MG63 (cell line): ENCODE measurements around the gene ETHE1. TPM values are rescaled to one million over a fixed set of nuclear protein-coding genes. Genes with fewer than 3 reads are reported as not detected.
"Not testable (repeated sequence)": the region's sequence is repeated elsewhere in the genome, so short reads cannot be mapped to it uniquely, and the experiment has no call there.

ENCODE experiments used
- DNase-seq: peaks from one replicate; pipeline ENCODE4 v3.0.0-alpha.2; 2020
- H3K27me3 ChIP-seq: fragments of 250-450 bp; sonication (Bioruptor Pico); 2 replicates; pipeline ENCODE4 v1.5.1; 2020; ENCODE audit warnings: mild to moderate bottlenecking, moderate library complexity
- H3K36me3 ChIP-seq: fragments of 250-450 bp; sonication (Bioruptor Pico); 2 replicates; pipeline ENCODE4 v1.5.1; 2020; ENCODE audit warnings: mild to moderate bottlenecking, moderate library complexity
- H3K4me3 ChIP-seq: fragments of 250-450 bp; sonication (Bioruptor Pico); 2 replicates; pipeline ENCODE4 v1.5.1; 2020; ENCODE audit warnings: mild to moderate bottlenecking, moderate library complexity
- H3K9me3 ChIP-seq: fragments of 250-450 bp; sonication (Bioruptor Pico); 2 replicates; pipeline ENCODE4 v1.5.1; 2020; ENCODE audit warnings: mild to moderate bottlenecking, moderate library complexity
- total RNA-seq: library from RNA; depleted of rRNA; stranded (reverse); fragments of >200 nt; shearing (Covaris generic); gene quantifications from 2 replicates; pipeline ENCODE4 v1.2.3, GENCODE V29; 2014; ENCODE audit warnings: low replicate concordance

Gene ETHE1
- total RNA-seq, 1 experiment from 2014 or later: 101 TPM

- no peak for DNase-seq
- H3K4me3 ChIP-seq: no peak overlapping the region
- H3K27me3 ChIP-seq: no peaks in the 10 kb centered on the region
- peaks cover 21% of the 10 kb centered on the region for H3K36me3 ChIP-seq
- no peaks in the 10 kb centered on the region for H3K9me3 ChIP-seq
Measured at GRCh38 chr19:43534305-43534815, 7.4 kb upstream of the ETHE1 start.

DNA sequence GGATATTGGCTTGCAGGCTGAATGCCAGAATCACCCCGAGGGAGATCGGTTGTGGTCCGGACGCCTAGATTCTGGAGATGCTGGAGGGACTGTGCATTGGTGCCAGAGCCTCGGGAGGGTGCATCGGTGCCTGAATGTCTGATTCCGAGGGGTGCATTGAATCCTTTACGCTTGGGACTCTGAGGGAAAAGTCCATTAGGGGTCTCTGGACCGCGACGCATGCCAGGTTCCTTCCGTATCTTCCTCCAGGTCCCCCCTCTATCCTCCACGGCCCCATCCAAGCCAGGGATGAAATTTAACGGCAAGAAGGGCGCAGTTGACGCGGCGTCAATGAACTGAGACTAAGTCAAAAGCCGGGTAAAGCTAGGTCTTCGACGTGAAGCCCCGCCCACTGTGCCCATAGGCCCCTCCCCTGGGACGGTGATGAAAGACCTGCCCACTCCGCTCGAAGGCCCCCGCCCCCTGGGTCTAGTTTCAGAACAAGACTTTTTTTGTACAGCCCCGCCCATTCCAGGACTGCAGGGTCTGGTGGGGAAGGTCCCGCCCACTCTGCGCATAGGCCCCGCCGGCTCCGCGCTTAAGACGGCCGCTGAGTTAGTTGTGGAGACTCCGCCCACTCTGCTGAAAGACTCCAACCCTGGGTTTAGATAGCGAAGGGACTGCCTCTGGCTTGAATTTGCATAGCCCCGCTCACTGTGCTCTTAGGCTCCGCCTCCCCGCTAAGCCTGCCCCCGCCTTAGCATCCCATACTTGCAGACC is 6.7 kb upstream of the ETHE1 start:
- peak; percentile 94 for DNase-seq

GRCh38 chr19:43532962-43533545 is 6.1 kb upstream of the ETHE1 start, which contains the start of gene ZNF575:
ZNF575 (plus strand) TSS chr19:43533188; CDS start chr19:43534423, 1,235 bp downstream.
- DNase-seq: peak; percentile 94
- H3K4me3 ChIP-seq: peak within 1 kb of the TSS; percentile 52
- peaks cover 8% of the 10 kb centered on the region for H3K36me3 ChIP-seq
- no peaks in the 10 kb centered on the region for H3K27me3 ChIP-seq
- H3K9me3 ChIP-seq: no peaks in the 10 kb centered on the region

More for the DNA sequence above, 6.7 kb upstream of the ETHE1 start:
- Histone ChIP-seq H3K9me3 (no peaks in the 10 kb centered on the region), H3K27me3 (no peaks in the 10 kb centered on the region), H3K4me3 (peak overlapping the region; percentile 52), H3K36me3 (peaks cover 14% of the 10 kb centered on the region)

- DNase-seq: no peak
- peaks cover 3% of the 10 kb centered on the region for H3K36me3 ChIP-seq
- H3K27me3 ChIP-seq: no peaks in the 10 kb centered on the region
- H3K4me3 ChIP-seq: peak overlapping the region; percentile 52
- no peaks in the 10 kb centered on the region for H3K9me3 ChIP-seq
Measured at GRCh38 chr19:43532571-43532961, 5.6 kb upstream of the ETHE1 start.

- H3K9me3 ChIP-seq: no peaks in the 10 kb centered on the region
- H3K36me3 ChIP-seq: no peaks in the 10 kb centered on the region; the same call in none of the 2 replicates
- H3K27me3 ChIP-seq: no peaks in the 10 kb centered on the region
- no peak for DNase-seq
- peak overlapping the region; percentile 93; the same call in 1 of the 2 replicates for H3K4me3 ChIP-seq
Measured at GRCh38 chr19:43527860-43528622, 1.0 kb upstream of the ETHE1 start.

DNA sequence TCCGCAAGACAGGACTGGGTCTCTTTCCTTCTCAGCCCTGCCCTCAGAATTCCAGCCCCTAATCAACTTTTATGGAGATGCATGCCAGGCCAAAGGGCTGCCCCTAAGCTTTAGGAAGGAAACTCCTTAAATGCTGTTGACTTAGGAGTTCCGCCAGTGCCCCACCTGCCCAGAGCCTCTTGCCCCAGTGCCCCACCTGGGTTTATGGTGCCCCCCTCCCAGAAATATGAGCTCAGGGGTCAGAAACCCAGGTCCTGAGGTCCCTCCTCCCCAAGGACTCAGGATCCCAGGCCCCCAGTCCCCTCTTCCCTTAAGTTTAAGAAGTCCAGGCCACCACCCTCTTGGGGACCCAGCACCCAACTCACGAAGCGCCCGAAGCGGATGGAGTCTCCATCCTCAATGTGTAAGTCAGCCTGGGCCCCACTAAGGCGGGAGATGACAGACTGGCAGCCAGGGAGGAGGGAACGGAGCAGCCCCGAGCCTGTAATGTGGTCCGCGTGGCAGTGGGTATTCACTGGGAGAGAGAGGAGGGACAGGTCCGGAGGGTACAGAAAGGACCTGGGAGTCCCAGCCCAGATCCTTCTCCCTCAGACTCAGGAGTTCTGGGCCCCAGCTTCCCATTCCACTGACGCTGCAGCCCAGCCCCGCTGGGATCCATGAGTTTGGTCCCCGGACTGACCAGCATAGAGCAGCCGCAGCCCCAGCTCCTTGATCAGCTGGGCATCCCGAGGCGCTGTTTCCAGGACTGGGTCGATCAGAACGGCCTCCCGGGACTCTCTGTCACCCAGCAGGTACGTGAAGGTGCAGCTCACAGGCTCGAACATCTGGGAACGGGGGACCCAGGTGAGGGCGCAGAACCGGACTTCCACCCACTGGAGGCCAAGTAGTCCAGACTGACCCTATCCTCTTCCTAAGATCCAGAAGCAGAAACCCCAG is 897 bp downstream of the ETHE1 start:
- no peaks in the 10 kb centered on the region; the same call in none of the 2 replicates for H3K36me3 ChIP-seq
- no peak for DNase-seq
- no peaks in the 10 kb centered on the region for H3K27me3 ChIP-seq
- H3K9me3 ChIP-seq: no peaks in the 10 kb centered on the region
- peak overlapping the region; percentile 93 for H3K4me3 ChIP-seq

DNA sequence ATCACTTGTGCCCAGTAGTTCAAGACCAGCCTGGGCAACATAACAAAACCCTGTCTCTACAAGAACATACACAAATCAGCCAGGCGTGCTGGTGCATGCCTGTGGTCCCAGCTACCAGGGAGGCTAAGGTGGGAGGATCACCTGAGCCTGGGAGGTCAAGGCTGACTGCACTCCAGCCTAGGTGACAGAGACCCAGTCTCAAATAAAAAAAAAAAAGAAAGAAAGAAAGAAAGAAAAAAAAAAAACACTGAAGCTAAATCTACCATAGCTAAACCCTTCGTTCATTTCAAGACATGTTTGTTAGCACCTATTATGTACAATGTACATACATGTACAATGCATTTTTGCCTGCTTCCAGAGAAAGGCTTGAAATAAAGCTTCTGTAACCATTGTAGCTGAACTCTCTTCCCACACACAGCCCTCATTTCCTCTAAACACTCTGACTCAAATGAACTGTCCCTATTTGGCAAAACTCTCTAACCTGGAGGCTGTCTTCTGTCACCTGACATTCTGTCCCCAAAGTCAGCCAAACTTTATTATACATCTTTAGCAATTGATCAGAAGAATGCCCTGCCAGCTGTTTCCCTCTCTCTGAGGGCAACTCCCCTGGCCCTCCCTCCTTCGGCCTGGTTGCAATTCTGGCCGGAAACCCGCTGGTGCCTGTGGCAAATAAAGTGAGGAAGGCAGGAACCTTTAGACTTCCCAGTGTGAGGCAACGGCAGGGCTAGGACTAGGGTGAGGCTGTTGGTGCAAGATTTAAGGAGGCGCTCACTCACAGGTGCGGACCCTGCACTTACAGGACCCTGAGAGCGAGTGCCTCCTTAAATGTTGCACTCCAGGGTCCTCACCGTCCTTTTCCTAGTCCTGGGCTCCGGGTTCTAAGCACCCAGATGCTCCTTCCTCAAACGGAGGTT is 1.8 kb downstream of the ETHE1 start:
- no peak for DNase-seq
- H3K9me3 ChIP-seq: no peaks in the 10 kb centered on the region
- H3K36me3 ChIP-seq: no peaks in the 10 kb centered on the region; the same call in none of the 2 replicates
- H3K27me3 ChIP-seq: no peaks in the 10 kb centered on the region
- peak overlapping the region; percentile 93 for H3K4me3 ChIP-seq

DNA sequence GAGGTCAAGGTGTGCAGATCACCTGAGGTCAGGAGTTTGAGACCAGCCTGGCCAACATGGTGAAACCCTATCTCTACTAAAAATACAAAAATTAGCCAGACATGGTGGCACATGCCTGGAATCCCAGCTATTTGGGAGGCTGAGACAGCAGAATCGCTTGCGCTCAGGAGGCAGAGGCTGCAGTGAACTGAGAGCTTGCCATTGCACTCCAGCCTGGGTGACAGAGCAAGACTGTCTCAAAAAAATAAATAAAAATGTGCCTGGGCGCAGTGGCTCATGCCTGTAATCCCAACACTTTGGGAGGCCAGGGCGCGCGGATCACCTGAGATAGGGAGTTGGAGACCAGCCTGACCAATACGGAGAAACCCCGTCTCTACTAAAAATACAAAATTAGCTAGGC is 3.3 kb downstream of the ETHE1 start:
- H3K9me3 ChIP-seq, H3K4me3 ChIP-seq, DNase-seq, H3K27me3 ChIP-seq, H3K36me3 ChIP-seq: not testable (repeated sequence)

- Histone ChIP-seq H3K4me3 (no peak overlapping the region), H3K27me3 (no peaks in the 10 kb centered on the region), H3K9me3 (no peaks in the 10 kb centered on the region), H3K36me3 (no peaks in the 10 kb centered on the region; the same call in none of the 2 replicates)
- DNase-seq: no peak
Measured at GRCh38 chr19:43522929-43523328, 4.1 kb downstream of the ETHE1 start.

DNA sequence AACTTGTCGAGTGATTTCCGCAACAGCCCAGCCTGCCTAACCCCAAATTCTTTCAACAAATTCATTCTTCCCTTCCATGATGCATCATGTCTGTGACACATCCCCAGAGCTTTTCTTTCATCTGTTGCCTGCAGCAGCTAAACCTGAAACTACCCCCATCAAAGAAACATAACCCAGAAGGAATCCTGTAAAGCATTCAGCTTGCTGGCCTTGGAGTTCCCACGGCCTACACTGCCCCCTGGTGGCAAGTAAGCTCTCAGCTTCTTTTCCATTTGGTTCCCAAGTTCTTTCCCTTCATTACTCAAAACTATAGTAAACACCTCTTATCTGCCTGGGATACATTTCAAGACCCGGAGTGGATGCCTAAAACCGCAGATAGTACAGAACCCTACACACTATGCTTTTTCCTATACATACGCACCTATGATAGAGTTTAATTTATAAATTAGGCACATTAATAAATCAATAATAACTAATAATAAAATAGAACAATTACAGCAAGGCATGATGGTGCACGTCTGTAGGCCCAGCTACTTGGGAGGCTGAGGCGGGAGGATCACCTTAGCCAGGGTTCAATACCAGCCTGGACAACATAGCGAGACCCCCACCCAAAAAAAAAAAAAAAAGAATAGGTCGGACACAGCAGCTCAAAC is 7.4 kb downstream of the ETHE1 start:
- peak; percentile 75 for DNase-seq
- Histone ChIP-seq H3K9me3 (no peaks in the 10 kb centered on the region), H3K27me3 (no peaks in the 10 kb centered on the region), H3K4me3 (no peak overlapping the region), H3K36me3 (peaks cover 9% of the 10 kb centered on the region)

DNA sequence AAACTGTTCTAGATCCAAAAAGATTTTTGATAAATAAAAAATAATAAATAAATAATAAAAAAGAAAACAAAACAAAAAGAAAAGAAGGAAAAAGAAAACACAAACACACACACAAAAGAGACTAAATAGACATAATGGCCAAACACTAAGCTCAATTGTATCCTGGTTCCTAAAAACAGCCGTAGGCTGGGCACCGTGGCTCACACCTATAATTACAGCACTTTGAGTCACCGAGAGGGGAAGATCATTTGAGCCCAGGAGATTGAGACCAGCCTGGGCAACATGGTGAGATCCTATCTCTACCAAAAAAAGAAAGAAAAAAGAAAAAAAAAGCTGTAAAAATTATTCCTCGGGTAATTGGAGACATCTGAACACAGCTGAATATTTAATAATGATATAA is 8.9 kb downstream of the ETHE1 start:
- Histone ChIP-seq H3K9me3 (no peaks in the 10 kb centered on the region), H3K36me3 (peaks cover 14% of the 10 kb centered on the region), H3K27me3 (no peaks in the 10 kb centered on the region), H3K4me3 (no peak overlapping the region)
- no peak for DNase-seq

DNA sequence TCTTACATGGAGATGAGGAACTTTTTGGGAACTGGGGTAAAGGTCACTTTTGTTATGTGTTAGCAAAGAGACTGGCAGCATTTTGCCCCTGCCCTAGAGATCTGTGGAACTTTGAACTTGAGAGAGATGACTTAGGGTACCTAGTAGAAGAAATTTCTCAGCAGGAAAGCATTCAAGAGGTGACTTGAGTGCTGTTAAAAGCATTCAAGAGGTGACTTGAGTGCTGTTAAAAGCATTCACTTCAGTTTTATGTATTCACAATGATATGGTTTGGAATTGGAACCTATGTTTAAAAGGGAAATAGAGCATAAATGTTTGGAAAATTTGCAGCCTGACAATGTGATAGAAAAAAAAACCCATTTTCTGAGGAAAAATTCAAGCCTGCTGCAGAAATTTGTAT is 14.6 kb downstream of the ETHE1 start:
- H3K9me3 ChIP-seq, DNase-seq, H3K4me3 ChIP-seq, H3K27me3 ChIP-seq: not testable (repeated sequence)
- H3K36me3 ChIP-seq: peaks cover 26% of the 10 kb centered on the region

DNA sequence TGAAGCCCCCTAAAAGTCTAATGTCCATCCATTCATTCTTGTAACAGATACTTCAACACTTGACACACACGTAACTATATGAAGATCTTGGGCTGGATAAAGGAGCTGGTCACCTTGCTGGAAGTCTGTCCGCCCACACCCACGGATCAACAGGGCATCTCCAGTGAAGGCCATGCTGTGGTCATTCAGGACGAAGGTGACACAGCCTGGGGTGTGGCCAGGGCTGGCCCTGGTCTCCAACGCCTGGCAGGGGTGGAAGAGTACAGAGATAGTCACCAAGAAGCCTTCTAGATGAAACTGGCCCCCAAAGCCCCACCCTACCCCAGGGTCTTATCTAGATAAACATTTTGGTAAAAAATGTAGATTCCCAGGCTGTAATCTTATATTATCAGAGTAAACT is 15.7 kb downstream of the ETHE1 start:
- H3K9me3 ChIP-seq: no peaks in the 10 kb centered on the region
- no peaks in the 10 kb centered on the region for H3K27me3 ChIP-seq
- H3K36me3 ChIP-seq: peaks cover 26% of the 10 kb centered on the region
- DNase-seq: no peak
- no peak overlapping the region for H3K4me3 ChIP-seq

DNA sequence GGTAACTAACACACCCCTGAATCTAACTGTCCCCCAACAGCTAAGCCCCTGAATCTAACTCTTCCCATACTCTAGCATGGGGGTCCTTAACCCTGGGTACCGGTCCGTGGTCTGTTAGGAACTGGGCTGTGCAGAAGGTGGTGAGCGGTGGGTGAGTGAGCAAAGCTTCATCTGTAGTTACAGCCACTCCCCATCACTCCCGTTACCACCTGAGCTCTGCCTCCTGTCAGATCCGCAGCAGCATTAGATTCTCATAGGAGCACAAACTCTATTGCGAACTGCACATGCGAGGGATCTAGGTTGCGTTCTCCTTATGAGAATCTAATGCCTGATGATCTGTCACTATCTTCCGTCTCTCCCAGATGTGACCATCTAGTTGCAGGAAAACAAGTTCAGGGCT is 16.3 kb downstream of the ETHE1 start:
- Histone ChIP-seq H3K9me3 (no peaks in the 10 kb centered on the region), H3K36me3 (peaks cover 31% of the 10 kb centered on the region), H3K4me3 (no peak overlapping the region), H3K27me3 (no peaks in the 10 kb centered on the region)
- no peak for DNase-seq

GRCh38 chr19:43507880-43508279 is 19.1 kb downstream of the ETHE1 start:
- no peaks in the 10 kb centered on the region for H3K27me3 ChIP-seq
- no peaks in the 10 kb centered on the region for H3K9me3 ChIP-seq
- H3K4me3 ChIP-seq: no peak overlapping the region
- peaks cover 17% of the 10 kb centered on the region for H3K36me3 ChIP-seq
- DNase-seq: no peak
